Ascending aorta (tissue), 2 donors: ENCODE data around the gene ZNF804A. TPM values are rescaled to one million over a fixed set of nuclear protein-coding genes. Genes with fewer than 3 reads are reported as not detected.

Source experiments
- DNase-seq, 2 donors: peaks; one replicate each; pipeline ENCODE4 v3.0.0-alpha.2; 2019; ENCODE audit warnings: low spot score in 2 of 2
- H3K27ac ChIP-seq, 2 donors: fragments of 200-600 bp; sonication (generic); one replicate each; pipeline ENCODE4 v1.5.1; 2016 to 2017; ENCODE audit warnings: mild to moderate bottlenecking in 1 of 2
- H3K27me3 ChIP-seq: fragments of 200-600 bp; sonication (generic); one replicate; pipeline ENCODE4 v1.5.1; 2017
- H3K36me3 ChIP-seq, 2 donors: fragments of 200-600 bp; sonication (generic); one replicate each; pipeline ENCODE4 v1.5.1; 2016
- H3K4me1 ChIP-seq, 2 donors: fragments of 200-600 bp; sonication (generic); one replicate each; pipeline ENCODE4 v1.5.1; 2016 to 2017; ENCODE audit warnings: mild to moderate bottlenecking in 1 of 2
- H3K4me3 ChIP-seq, 2 donors: fragments of 200-600 bp; sonication (generic); one replicate each; pipeline ENCODE4 v1.5.1; 2016 to 2017; ENCODE audit warnings: mild to moderate bottlenecking in 1 of 2
- H3K9me3 ChIP-seq, 2 donors: fragments of 200-600 bp; sonication (generic); one replicate each; pipeline ENCODE4 v1.5.1; 2016
- CTCF ChIP-seq, 3 experiments: fragments of 200-600 bp in 2 of 3; fragments of 450-650 bp in 1 of 3; sonication (generic) in 2 of 3; IDR thresholded peaks; one replicate each; pipeline ENCODE4 v1.5.1; 2016 to 2019; ENCODE audit warnings: antibody characterized with exemption in 3 of 3, mild to moderate bottlenecking in 1 of 3, moderate library complexity in 1 of 3
- intact Hi-C: fragments of 100-400 bp; cut with DNase I; formaldehyde crosslinking; loops from one replicate; pipeline ENCODE4 v1.15.1; 2023
- total RNA-seq: library from RNA; depleted of rRNA; stranded (reverse); fragments of >200 nt; gene quantifications from one replicate; pipeline ENCODE4 v1.1.0, GENCODE V29; 2016

Gene ZNF804A
- total RNA-seq, 1 donor from 2014 or later: not detected

GRCh38 chr2:184556639-184557038 is 41.7 kb upstream of the ZNF804A start:
- H3K4me1 ChIP-seq: no peaks in the 10 kb centered on the region

GRCh38 chr2:184558713-184559464 is 39.4 kb upstream of the ZNF804A start:
- H3K27ac ChIP-seq: no peak overlapping the region
- TF ChIP-seq CTCF (IDR thresholded peaks at IDR 0.05): no peak
- intact Hi-C loops: no loop called here

More at GRCh38 chr2:184556639-184557038, 41.7 kb upstream of the ZNF804A start:
- Histone ChIP-seq H3K27me3 (no peaks in the 10 kb centered on the region), H3K27ac (no peak overlapping the region), H3K9me3 (no peaks in the 10 kb centered on the region), H3K36me3 (no peaks in the 10 kb centered on the region), H3K4me3 (no peak overlapping the region)
- intact Hi-C loops: no loop called here
- DNase-seq: no peak
- TF ChIP-seq CTCF (IDR thresholded peaks at IDR 0.05): no peak

GRCh38 chr2:184560603-184561002 is 37.7 kb upstream of the ZNF804A start:
- no peak for TF ChIP-seq CTCF (IDR thresholded peaks at IDR 0.05)
- DNase-seq: no peak
- no peaks in the 10 kb centered on the region for H3K4me1 ChIP-seq
- H3K4me3 ChIP-seq: no peak overlapping the region
- intact Hi-C loops: no loop called here
- no peak overlapping the region for H3K27ac ChIP-seq
- H3K9me3 ChIP-seq: no peaks in the 10 kb centered on the region
- no peaks in the 10 kb centered on the region for H3K27me3 ChIP-seq
- no peaks in the 10 kb centered on the region for H3K36me3 ChIP-seq

More at GRCh38 chr2:184558713-184559464, 39.4 kb upstream of the ZNF804A start:
- H3K9me3 ChIP-seq: no peaks in the 10 kb centered on the region
- H3K4me1 ChIP-seq: no peaks in the 10 kb centered on the region
- DNase-seq: no peak
- H3K4me3 ChIP-seq: no peak overlapping the region
- no peaks in the 10 kb centered on the region for H3K36me3 ChIP-seq
- no peaks in the 10 kb centered on the region for H3K27me3 ChIP-seq

GRCh38 chr2:184562532-184562931 is 35.8 kb upstream of the ZNF804A start:
- Histone ChIP-seq H3K36me3 (no peaks in the 10 kb centered on the region), H3K4me1 (no peaks in the 10 kb centered on the region), H3K4me3 (no peak overlapping the region), H3K27me3 (no peaks in the 10 kb centered on the region), H3K27ac (no peak overlapping the region), H3K9me3 (no peaks in the 10 kb centered on the region)
- no peak for TF ChIP-seq CTCF (IDR thresholded peaks at IDR 0.05)
- intact Hi-C loops: no loop called here
- DNase-seq: no peak

GRCh38 chr2:184564092-184564491 is 34.2 kb upstream of the ZNF804A start:
- H3K36me3 ChIP-seq: no peaks in the 10 kb centered on the region
- H3K4me3 ChIP-seq: no peak overlapping the region
- intact Hi-C loops: no loop called here

More at GRCh38 chr2:184564092-184564491, 34.2 kb upstream of the ZNF804A start:
- no peaks in the 10 kb centered on the region for H3K27me3 ChIP-seq
- DNase-seq: no peak
- no peaks in the 10 kb centered on the region for H3K9me3 ChIP-seq
- no peak overlapping the region for H3K27ac ChIP-seq
- no peaks in the 10 kb centered on the region for H3K4me1 ChIP-seq
- TF ChIP-seq CTCF (IDR thresholded peaks at IDR 0.05): no peak
